Activated naive CD8-positive, alpha-beta T cell treated with anti-CD3 and anti-CD28 coated beads, Interleukin-2, amount 50 U/mL, for 16 hours (primary cell): ENCODE results near the gene ARHGEF16.

ENCODE experiments used
- DNase-seq: peaks from one replicate; pipeline ENCODE4 v3.0.0-alpha.2; 2020; ENCODE audit warnings: low read depth, low spot score

Gene ARHGEF16

DNA sequence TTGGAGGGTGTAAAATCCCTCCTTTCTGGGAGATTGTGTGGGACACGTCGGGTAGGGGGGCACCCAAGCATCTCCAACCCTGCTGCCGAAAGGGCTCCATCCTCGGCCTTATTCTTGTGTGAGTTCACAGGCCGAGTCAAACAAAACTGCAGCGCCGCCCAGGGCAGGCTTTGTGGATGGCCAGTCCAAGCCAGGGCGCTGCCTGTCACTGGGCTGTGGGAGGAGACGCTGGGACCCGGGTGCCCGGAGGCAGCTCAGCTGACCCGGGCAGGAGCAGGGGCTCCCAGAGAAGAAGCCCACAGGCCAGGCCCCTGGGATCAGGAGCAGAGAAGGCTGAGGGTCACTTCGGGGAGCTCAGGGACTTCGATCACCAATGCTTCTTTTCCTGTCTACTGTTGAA, 31.8 kb upstream of the ARHGEF16 start:
- no peak for DNase-seq

DNA sequence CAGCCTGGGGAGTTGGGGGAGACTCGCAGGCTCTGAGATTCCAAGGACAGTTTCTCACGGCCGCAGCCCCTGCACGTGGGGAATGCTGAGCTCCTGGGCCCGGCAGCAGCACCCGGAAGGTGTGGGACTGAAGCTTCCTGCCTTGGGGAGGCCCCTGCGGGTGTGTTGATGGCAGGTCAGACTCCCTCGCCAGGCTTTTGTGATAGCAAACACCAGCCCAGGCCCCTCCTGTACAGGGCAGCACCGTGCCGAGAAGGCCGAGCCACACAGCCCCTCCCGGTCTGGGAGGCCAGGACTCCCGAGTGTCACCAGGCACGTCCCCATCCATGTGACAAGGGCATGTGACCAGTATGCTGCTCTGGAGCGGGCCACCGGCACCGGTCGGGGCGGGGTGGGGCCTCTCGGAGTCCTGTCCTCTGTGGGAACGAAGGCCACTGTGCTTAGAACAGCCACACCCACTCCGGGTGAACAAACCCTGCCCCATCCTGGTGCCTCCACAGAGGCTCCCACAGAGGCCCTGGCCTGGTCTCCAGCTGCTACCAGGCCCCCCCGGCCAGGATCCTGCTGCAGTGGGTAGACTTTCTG, 31.1 kb upstream of the ARHGEF16 start:
- no peak for DNase-seq

DNA sequence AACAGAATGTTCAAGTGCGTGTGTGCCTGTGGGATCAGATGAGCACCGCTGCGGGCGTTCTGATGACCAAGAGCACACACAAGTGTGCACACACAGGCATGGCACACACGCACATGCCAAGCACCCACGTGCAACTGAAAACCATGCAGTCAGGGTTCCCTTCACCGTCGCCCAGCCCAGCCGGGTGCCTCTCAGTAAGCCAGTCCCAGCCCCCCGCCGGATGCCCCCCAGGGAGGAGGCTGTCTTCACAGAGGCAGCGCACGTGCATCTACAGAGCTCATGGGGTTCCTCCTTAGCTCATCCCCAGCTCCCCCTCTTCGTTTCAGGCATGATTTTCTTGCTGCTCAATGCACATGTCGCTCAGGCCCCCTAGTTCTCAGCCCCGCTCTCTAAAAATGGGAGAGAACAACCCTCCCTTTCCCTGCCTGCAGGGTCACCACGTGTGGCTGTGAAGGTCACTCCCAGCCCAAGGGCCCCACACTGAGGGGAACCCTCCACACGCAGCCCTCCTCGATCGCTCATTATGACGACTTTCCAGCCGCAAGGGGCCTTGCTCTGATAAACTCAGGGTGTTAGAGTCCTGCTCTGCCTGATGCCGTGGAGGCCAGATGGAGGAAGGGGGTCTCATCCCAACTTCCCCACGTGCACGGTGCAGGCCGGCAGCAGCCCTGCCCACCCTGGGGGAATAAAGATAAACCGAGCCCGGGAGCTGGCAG, 30.4 kb upstream of the ARHGEF16 start:
- no peak for DNase-seq

DNA sequence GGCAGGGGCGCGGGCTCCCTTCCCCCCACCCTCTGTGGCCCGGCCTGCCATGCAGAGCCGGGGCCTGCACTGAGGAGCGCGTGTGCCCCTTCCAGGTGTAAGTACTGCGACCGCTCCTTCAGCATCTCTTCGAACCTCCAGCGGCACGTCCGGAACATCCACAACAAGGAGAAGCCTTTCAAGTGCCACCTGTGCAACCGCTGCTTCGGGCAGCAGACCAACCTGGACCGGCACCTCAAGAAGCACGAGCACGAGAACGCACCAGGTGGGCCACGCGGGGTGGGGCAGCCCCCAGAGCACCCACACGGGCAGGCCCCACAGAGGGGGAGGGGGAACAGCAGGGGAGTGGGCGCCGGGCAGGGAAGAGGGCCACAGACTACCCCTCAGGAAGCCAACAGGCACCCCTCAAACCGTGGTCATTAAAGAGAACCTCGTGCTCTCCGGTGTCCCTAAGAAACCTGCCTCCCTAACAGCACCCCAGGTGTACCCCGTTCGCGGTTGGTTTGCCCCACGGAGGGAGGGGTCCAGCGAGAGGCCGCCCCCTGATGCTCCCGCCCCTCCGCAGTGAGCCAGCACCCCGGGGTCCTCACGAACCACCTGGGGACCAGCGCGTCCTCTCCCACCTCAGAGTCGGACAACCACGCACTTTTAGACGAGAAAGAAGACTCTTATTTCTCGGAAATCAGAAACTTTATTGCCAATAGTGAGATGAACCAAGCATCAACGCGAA, 28.8 kb upstream of the ARHGEF16 start:
- no peak for DNase-seq

DNA sequence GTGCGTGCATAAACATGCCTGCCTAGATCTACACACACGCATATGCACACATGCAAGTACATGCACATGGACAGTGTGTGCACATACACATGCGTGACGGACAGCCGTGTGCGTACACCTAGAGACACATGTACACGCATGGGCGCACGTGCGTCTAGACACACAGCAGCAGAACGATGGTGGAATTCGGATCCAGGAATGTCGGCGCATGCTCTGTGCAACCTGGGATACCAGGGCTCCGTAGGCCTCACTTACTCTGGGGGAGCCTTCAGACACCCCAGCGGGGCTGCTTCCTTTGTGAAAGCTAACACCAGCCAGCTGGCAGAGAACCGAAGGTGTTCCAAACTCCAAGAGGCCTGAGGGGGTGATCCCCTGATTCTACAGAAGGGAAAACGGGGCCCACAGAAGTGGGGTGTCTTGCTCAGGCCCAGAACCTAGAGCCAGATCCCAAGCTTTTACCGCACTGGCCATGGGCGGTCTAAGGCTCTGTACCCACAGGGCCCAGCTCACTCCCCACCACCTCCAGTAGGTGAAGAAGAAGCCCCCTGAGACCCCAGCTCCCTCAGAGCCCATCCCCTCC, 27.4 kb upstream of the ARHGEF16 start:
- no peak for DNase-seq

DNA sequence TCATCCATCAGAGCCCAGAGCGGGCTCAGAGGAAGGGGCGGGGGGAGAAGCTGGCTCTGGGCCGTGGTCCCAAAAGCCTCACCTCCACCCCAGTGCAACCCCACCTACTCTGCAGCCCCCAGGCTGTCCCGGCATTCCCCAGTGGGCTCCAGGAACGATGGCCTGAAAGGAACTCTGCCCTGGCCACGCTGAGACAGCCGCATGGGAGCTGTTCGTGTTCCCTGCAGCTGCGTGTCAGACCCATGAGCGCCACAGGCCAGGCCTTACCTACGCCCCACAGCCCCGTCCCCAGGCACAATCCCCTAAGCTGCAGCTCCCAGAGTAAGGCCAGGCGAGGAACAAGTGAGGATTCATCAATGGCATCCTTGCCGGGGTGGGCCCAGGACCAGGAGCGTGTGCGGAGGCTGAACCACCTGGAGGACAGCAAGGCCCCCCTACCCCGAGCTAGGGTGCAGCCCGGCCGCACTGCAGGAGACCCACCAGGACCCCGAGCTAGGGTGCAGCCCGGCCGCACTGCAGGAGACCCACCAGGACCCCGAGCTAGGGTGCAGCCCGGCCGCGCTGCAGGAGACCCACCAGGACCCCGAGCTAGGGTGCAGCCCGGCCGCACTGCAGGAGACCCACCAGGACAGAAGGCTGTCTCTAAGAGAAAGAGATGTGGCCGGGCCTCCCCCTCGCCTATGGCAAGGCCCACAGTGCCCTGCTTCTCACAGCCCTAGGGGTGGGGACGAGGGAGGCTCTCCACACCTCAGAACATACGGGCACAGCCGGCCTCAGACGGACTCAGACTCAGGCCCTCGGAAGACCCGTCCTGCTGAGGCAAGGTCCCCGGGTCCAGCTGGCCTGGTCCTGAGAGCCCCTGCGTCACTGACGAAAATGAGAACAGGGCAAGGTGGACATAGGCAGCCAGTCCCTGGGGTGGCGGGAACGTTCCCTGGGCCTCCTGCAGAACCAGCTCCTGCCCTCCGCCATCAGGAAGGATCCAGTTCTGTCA, 26.5 kb upstream of the ARHGEF16 start:
- DNase-seq, result no peak

DNA sequence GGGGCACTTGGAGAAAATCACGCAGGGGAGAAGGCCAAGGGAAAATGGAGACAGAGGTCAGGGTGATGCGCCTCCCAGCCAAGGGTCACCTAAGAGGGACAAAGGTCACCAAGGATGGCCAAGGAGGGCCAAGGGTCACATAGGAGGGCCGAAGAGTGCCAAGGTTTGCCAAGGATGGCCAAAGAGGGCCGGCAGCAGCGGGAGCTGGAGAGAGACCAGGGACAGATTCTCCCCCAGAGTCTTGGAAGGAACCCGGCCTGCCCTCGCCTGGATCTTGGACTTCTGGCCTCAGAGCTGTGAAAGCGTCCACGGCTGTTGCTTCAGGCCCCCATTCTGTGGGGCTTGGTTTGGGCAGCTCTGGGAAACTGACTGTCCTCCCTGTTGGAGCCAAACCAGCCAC, 25.6 kb upstream of the ARHGEF16 start:
- no peak for DNase-seq

DNA sequence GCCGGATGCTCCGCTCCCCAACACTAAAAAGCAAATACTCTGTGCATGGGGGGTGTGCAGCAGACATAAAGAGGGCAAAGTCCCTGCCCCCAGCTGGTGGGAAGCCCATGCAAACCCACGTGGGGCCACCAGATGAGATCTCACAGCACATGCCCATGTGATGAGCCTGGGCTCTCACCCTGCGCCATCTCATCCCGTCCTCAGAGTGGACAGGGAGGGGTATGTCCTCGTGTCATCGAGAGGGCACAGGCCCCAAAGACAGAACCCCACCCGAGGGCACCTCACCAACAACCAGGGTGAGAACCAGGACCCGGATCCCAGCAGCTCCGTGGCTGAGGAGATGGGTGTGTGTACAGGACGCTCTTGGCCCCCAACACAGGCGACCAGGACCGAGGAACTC, 25.1 kb upstream of the ARHGEF16 start:
- no peak for DNase-seq

DNA sequence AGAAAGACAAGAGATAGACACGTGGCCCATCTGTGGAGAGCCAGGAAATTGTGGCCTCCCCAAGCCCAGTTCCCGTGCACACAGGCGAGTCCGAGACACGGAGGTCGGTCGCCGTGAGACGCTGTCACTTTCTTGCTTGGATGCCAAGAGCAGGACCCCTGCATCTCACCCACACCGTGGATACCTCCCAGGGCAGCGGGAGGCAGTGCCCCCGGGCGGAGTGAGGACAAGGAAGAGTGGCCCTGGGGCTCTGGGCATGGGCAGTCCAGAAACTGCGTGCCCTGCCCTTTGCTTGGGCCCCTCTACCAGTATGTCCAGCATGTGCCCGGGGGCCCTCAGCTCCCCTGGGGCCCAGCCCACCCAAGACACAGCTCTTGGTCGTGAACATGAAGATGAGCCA, 24.7 kb upstream of the ARHGEF16 start:
- DNase-seq, result no peak

DNA sequence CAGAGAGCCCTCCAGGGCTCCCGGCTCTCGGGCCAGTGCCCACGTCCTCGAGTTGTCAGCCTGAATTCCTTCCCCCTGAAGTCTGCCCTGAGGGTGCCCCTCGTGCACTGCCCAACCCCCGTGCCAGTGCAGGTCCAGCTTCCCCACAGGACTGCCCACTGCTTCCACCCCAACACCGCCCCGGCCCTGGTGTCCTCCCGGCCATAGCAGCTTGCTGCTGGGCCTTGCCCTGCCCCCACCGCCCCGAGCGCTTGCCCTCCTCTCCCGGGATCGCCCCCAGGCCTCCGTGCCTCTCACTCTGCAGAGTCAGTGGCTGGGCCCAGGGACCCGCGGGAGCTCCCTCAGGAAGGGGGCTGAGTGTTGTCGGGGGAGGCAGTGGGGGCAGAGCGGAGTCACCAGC, 24.1 kb upstream of the ARHGEF16 start:
- DNase-seq, result no peak

DNA sequence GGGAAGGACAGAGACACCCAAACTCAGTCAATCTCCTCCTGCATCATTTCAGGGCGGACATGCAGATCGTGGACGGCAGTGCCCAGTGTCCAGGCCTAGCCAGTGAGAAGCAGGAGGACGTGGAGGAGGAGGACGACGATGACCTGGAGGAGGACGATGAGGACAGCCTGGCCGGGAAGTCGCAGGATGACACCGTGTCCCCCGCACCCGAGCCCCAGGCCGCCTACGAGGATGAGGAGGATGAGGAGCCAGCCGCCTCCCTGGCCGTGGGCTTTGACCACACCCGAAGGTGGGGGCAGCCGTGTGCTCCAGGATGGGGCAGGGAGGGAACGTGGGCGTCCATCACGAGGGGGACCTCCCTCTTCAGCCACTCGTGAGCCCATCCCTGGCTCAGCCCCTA, 23.6 kb upstream of the ARHGEF16 start:
- DNase-seq, result no peak

DNA sequence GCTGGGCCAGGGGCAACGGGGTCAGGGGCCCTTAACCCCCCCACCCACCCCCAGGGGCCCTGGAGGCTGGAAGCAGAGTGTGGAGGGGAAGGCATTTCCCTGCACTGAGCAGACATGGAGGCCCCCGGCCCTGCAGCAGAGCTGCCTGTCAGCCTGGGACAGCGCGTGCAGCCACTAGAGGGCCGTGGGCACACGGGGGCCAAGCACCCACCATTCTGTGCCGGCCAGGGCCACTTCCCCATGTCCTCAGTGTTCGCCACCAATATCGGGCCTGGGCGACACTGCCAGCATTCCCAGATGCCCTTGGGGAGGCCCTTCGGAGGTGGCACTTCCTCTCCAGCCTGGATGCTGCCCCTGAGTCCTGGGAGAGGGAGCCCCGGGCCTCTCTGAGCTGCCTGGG, 23.2 kb upstream of the ARHGEF16 start:
- no peak for DNase-seq

DNA sequence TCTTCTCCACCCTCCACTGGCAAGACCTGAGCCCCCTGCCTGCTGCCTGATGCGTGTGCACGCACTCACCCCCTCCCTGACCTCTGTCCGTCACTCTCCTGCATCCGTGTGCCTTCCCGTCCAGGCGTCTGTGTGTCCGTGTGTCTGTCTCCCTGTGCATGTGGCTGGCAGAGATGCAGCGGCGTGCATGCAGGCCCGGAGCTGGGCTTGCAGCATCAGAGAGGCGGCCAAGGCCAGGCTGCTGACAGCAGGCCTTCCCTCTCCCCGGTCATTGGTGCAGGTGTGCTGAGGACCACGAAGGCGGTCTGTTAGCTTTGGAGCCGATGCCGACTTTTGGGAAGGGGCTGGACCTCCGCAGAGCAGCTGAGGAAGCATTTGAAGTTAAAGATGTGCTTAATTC, 22.8 kb upstream of the ARHGEF16 start:
- DNase-seq, result no peak

DNA sequence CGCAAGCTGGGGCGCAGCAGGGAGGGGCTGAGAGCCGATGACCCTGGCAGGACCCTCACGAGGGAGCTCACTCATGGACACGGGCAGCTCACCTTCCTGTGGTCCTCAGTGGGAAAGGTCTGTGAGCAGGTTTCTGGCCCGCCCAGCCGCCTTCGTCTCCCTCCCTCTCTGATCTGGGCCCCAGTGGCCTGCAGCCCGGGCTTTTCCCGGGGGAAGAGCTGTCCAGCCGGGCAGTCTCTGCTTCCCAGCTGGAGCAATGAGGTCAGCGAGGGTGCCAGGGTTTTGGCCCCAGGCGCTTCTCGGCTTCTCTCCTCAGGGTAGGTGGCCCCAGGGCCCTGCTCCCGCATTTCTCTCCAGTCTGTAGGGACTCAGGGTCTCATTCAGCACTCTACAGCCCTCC, 22.2 kb upstream of the ARHGEF16 start:
- no peak for DNase-seq

DNA sequence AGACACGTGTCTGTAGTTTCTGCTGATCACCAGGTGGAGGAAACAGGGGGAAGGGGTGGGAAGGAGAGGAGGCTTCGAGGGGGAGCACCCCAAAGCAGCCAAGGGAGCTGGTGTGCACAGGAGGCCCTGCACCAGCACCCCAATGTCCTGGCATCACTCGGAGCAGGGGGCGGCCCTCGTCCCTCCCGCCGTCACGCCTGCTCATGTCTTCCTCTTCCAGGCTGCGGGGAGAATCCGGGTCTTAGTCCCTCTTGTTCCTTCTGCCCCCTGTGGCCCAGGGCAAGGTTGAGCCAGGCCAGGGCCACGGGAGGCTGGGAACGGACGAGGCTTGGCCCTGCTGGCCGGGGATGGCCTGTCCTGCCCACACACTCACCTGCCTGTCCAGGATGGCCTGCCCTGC, 21.4 kb upstream of the ARHGEF16 start:
- DNase-seq, result no peak

DNA sequence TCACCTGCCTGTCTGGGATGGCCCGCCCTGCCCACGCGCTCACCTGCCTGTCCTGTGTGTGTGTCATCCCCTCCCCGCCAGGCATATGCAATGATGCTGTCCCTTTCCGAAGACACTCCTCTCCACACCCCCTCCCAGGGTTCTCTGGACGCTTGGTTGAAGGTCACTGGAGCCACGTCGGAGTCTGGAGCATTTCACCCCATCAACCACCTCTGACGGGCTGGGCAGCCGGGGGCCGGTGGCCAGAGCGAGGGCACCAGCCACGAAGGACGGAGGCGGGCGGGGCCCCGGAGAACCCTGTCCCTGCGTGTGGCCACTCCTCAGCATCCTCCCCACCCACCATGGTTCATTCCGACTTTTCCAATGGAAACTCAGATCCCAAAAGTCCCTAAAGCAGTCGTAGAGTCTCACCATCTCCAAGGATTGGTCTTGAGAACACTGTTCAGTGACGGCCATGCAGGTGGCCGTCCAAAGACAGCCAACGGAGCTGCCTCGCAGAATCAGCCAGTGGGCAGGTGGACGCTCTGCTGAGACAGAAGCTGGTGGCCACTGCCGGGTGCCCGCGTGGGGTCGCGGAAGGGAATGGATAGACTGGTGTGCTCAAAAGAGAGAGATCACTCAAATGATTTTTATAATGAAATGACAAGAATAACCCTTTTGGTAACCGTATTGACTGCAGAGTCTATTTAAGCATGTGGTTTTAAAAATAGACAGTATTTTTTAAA, 20.7 kb upstream of the ARHGEF16 start:
- DNase-seq, result no peak

DNA sequence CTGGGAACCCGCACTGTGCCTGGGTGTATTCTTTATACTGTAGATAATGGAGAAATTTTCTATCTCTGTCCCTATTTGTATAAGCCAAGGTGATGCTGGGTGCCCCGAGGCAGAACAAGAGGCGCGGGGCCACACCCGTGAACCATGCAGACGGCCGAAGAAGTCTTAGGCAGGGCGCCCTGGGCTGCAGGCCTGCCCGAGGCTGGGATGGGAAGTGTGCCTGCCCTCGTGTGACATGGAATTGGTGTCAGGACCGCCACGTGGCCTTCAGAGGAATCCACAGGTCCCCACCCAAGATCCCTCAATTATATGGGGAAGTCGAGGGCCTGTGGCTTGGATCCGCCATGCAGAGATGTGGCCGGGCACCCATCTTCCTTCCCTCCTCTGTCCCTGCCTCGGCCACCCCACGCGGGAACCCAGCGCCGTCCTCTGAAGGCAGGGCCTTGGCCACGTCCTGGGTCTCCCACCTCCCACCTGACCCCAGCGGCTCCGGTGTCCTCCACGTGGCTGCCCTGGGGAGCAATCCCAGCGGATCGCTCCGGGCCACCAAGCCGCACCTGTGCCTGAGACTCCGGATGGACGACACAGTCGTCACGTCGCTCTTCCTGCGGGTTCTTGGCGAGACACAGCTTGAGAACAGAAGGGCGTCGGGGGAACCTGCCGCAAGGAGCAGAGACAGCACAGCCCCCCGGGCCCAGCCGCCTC, 19.9 kb upstream of the ARHGEF16 start:
- no peak for DNase-seq

DNA sequence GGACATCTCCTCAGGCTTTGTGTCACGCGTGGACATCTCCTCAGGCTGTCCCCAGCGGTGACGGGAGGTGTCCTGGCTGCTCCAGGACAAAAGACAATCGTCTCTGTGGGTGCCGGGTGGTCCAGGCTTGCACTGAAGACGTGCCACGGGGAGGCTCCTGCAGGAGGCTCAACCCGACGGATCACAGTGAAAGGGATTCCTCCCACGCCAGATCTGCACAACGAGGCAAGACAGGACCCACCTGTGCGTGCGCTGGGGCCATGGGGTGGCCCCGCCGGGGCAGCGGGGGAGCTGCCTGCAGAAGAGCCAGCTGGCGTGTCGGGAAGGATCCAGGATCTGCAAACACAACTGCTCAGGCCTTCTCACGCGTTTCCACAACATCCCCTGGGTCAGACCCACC, 18.8 kb upstream of the ARHGEF16 start:
- DNase-seq, result no peak

DNA sequence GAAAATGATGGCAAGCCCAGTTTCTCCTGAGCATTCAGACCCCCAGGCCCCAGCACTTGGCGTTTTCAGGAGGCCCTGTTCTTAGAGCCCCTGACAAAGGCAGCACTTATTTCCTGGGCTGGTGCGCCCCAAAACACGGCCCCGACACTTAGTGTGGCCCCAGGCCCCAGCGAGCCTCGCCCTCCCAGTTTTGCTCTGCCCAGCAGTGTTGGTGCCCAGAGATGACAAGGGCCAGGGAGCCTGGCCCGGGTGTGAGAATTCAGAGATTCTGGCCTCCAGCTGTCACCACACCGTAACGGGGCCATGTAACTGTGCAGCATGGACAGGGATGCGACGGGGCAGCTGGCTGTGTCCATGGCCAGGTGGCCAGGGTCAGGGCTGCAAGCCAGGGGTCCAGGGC, 18.0 kb upstream of the ARHGEF16 start:
- DNase-seq, result no peak

DNA sequence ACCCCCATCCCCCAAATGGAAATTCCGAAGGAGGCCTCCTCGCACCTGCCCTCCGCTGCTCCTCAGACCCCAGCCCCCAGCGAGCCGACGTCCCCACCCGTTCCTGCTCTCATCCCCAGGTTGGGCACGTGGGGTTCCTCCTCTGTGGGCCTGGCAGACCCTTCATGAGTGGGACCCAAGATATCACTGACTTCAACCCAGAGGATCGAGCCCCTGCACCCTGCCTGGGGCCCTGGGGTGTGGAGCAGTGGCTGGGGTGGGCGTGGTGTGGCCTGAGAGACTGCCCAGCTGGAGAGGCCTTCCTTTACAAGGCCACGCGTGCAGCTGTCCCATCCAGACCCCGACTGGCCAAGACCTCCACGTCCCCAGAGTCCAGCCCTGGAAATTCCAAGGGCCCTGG, 17.6 kb upstream of the ARHGEF16 start:
- DNase-seq, result no peak
